SH-SY5Y (cell line): ENCODE measurements around the gene GSTA1.

Experiments used
- GATA2 ChIP-seq: IDR thresholded peaks from 2 replicates; pipeline ENCODE4 v1.6.1; 2011; ENCODE audit warnings: mild to moderate bottlenecking, low read depth, low read length
- GATA3 ChIP-seq: IDR thresholded peaks from 2 replicates; pipeline ENCODE4 v1.6.1; 2011; ENCODE audit warnings: low read depth, mild to moderate bottlenecking, low read length, moderate library complexity

DNA sequence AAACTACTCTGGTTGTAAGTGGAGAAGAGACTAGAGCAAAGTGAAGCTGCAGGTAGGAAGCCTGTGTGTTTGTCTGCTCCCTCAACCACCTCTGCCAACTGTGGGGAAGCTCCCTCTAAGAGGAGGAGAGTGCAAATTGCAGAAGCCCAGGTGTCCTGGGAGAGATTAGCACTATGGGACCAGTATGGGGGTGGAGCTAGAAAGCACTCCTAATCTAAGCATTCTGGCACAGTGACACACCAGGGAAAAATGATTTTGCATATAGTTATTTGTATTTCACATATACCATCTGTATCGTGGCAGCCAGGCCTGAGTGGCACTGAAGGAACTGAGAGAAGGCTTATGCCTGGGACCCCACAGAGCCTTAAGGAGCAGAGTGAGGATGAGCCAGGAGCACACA lies 12.8 kb downstream of the GSTA1 start:
- TF ChIP-seq GATA2 (no peak), GATA3 (no peak)
